Measurements from ENCODE around the gene CUL1. TPM values are rescaled to one million over a fixed set of nuclear protein-coding genes. Genes with fewer than 3 reads are reported as not detected.

CUL1 gene
- total RNA-seq, 1 experiment from 2014 or later, result 43.6 TPM

DNA sequence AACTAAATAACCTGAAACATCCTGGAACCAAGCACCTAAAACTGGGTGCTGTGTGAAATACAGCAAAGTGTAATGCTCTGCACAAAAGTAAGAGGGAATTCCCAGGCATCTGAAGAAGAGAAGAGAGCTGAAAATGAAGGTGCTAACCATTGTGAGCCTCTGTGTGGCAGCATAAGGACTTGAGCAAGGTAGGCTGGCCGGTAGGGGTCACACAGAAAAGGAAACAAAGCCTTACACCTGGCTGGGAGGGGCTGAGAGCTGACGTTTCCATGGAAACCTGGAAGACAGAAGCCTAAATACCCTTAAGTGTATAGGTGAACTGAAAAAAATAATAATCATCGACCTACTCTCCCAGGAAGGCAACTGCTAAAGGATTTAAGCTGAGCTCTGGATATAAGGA, 48.6 kb downstream of the CUL1 start:
- Histone ChIP-seq H3K79me2 (ENCODE audit: low read length) (peaks cover 18% of the 10 kb centered on the region; the same call in 1 of the 2 replicates), H3K36me3 (ENCODE audit: low read depth, low read length) (peaks cover 8% of the 10 kb centered on the region; the same call in 1 of the 2 replicates), H3K9me3 (ENCODE audit: low read length) (no peaks in the 10 kb centered on the region), H3K9ac (ENCODE audit: low read length) (no peak overlapping the region), H3K4me1 (ENCODE audit: insufficient read depth, low read length) (no peaks in the 10 kb centered on the region), H3K9me2 (replicated peaks; ENCODE audit: low read length) (no peaks in the 10 kb centered on the region), H2AFZ (ENCODE audit: low read length) (no peak overlapping the region), H3F3A (ENCODE audit: low read length, unreplicated experiment) (no peaks in the 10 kb centered on the region), H3K4me3 (ENCODE audit: low read length) (no peak overlapping the region), H3K27me3 (ENCODE audit: low read length) (no peaks in the 10 kb centered on the region), H4K20me1 (ENCODE audit: low read length) (0 out of 2 replicates have a peak, but pooled peaks cover 3% of the 10 kb centered on the region), H3K27ac (ENCODE audit: low read length) (no peak overlapping the region), H3K4me2 (ENCODE audit: low read length) (no peak overlapping the region)
- no peak for DNase-seq
- POLR2A ChIA-PET (ENCODE audit: unreplicated experiment), result no interaction called here
- no TSS peak for BruUV-seq (replicated peaks)
- intact Hi-C loops (cut with micrococcal nuclease), result no loop called here
- ATAC-seq, result no peak
- TF ChIP-seq EZH2phosphoT487 (IDR thresholded peaks at IDR 0.05; ENCODE audit: borderline replicate concordance, low read length), result no peak
- TF ChIP-seq EZH2 (IDR thresholded peaks at IDR 0.05; ENCODE audit: low read length, unreplicated experiment), result no peak
- TF ChIP-seq CTCF (conservative IDR thresholded peaks at IDR 0.05; ENCODE audit: low read depth, low read length), result no peak
- CTCF ChIA-PET, result no interaction called here

GRCh38 chr7:148750442-148751355, 52.0 kb downstream of the CUL1 start:
- Histone ChIP-seq H3K27ac (ENCODE audit: low read length) (no peak overlapping the region), H3K4me3 (ENCODE audit: low read length) (no peak overlapping the region), H3K4me1 (ENCODE audit: insufficient read depth, low read length) (no peaks in the 10 kb centered on the region), H3K79me2 (ENCODE audit: low read length) (peaks cover 7% of the 10 kb centered on the region; the same call in 1 of the 2 replicates), H4K20me1 (ENCODE audit: low read length) (no peaks in the 10 kb centered on the region), H3K27me3 (ENCODE audit: low read length) (no peaks in the 10 kb centered on the region), H3K4me2 (ENCODE audit: low read length) (no peak overlapping the region), H3K9ac (ENCODE audit: low read length) (no peak overlapping the region), H3F3A (ENCODE audit: low read length, unreplicated experiment) (no peaks in the 10 kb centered on the region), H2AFZ (ENCODE audit: low read length) (no peak overlapping the region), H3K9me3 (ENCODE audit: low read length) (no peaks in the 10 kb centered on the region), H3K9me2 (replicated peaks; ENCODE audit: low read length) (no peaks in the 10 kb centered on the region), H3K36me3 (ENCODE audit: low read depth, low read length) (peaks cover 3% of the 10 kb centered on the region; the same call in 1 of the 2 replicates)
- CTCF ChIA-PET, result no interaction called here
- ATAC-seq (no peak), DNase-seq (no peak)
- POLR2A ChIA-PET (ENCODE audit: unreplicated experiment), result no interaction called here
- intact Hi-C loops (cut with micrococcal nuclease), result no loop called here
- TF ChIP-seq CTCF (conservative IDR thresholded peaks at IDR 0.05; ENCODE audit: low read depth, low read length) (no peak), EZH2 (IDR thresholded peaks at IDR 0.05; ENCODE audit: low read length, unreplicated experiment) (no peak), EZH2phosphoT487 (IDR thresholded peaks at IDR 0.05; ENCODE audit: borderline replicate concordance, low read length) (no peak)
- BruUV-seq (replicated peaks), result no TSS peak

DNA sequence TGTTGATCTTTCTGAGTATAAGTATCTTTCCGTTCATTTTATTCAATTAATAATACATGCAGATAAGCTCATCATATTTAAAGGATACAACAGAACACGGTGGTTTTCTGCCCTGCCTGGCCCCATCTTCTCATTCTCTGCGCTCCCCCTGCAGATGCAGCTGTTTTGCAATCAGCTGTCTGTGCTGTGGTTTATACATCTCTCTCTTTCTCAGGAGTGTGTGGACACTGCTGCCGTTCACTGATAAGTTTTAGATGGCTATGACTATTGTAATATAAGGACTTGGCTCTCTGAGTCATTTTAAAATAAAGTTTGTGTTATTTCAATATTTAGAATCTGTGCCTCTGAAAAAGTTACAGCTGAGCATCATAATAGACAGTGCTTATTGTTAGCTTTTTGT, 54.5 kb downstream of the CUL1 start:
- no peak overlapping the region for H3K9ac ChIP-seq (ENCODE audit: low read length)
- H3K36me3 ChIP-seq (ENCODE audit: low read depth, low read length), result peaks cover 14% of the 10 kb centered on the region
- H3K27me3 ChIP-seq (ENCODE audit: low read length), result no peaks in the 10 kb centered on the region
- BruUV-seq (replicated peaks), result no TSS peak
- no peaks in the 10 kb centered on the region for H3K4me1 ChIP-seq (ENCODE audit: insufficient read depth, low read length)
- H3K4me2 ChIP-seq (ENCODE audit: low read length), result no peak overlapping the region
- H3K4me3 ChIP-seq (ENCODE audit: low read length), result no peak overlapping the region
- CTCF ChIA-PET, result no interaction called here
- H3K9me3 ChIP-seq (ENCODE audit: low read length), result no peaks in the 10 kb centered on the region
- TF ChIP-seq EZH2 (IDR thresholded peaks at IDR 0.05; ENCODE audit: low read length, unreplicated experiment) (no peak), CTCF (conservative IDR thresholded peaks at IDR 0.05; ENCODE audit: low read depth, low read length) (no peak), EZH2phosphoT487 (IDR thresholded peaks at IDR 0.05; ENCODE audit: borderline replicate concordance, low read length) (no peak)
- POLR2A ChIA-PET (ENCODE audit: unreplicated experiment), result no interaction called here
- intact Hi-C loops (cut with micrococcal nuclease), result no loop called here
- H3F3A ChIP-seq (ENCODE audit: low read length, unreplicated experiment), result no peaks in the 10 kb centered on the region
- peaks cover 7% of the 10 kb centered on the region; the same call in 1 of the 2 replicates for H3K79me2 ChIP-seq (ENCODE audit: low read length)
- H4K20me1 ChIP-seq (ENCODE audit: low read length), result no peaks in the 10 kb centered on the region
- ATAC-seq (no peak), DNase-seq (no peak)
- H3K27ac ChIP-seq (ENCODE audit: low read length), result no peak overlapping the region
- no peak overlapping the region for H2AFZ ChIP-seq (ENCODE audit: low read length)
- H3K9me2 ChIP-seq (replicated peaks; ENCODE audit: low read length), result no peaks in the 10 kb centered on the region

Data from PC-3 (cell line).